ENCODE results near the gene CDH13. TPM values are rescaled to one million over a fixed set of nuclear protein-coding genes. Genes with fewer than 3 reads are reported as not detected.
A peak's percentile ranks its signal among the peaks of the same experiment; 100 is the strongest.

Gene CDH13
- total and polyA plus RNA-seq, 9 of the 15 experiments (the other 6 are each of a cell fraction or from before 2014, with no cell fraction given), result 0.03 TPM; not detected in 8

DNA sequence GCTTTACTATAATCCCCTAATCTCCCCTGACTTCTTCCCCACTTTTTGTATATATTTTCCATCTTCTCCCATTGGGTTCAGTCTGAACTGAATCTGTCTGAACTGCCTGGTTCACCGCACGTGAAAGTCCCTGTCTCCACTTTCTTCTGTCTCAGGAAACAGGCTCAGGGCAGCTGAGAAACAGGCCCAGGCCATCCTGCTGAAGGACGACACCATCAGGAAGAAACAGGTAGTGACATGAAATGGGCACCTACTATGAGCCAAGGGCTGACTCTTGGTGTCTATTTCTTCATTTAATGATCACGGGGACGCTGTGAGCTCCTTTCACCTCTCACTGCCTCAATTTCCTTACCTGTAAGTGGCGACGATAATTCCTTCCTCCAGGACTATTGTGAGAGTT is 1090.5 kb downstream of the CDH13 start:
- Histone ChIP-seq H3K27me3 (ENCODE audit: control insufficient read depth in 2 of 2, insufficient read depth in 2 of 2, low read length in 2 of 2) (peaks cover 0 to 9% of the 10 kb centered on the region in 2 experiments; a peak in 2 of 5 replicates), H3K4me2 (ENCODE audit: insufficient read depth, low read length) (no peak overlapping the region), H4K20me1 (replicated peaks; ENCODE audit: control insufficient read depth, insufficient read depth, low read length) (no peaks in the 10 kb centered on the region), H3K36me3 (ENCODE audit: control insufficient read depth, insufficient read depth, low read length) (no peaks in the 10 kb centered on the region), H3K9ac (ENCODE audit: insufficient read depth in 1 of 2, low read depth in 2 of 2, low read length in 2 of 2) (no peak overlapping the region), H3K27ac (ENCODE audit: extremely low read depth, low read depth, low read length) (no peak overlapping the region), H3K79me2 (ENCODE audit: control insufficient read depth, insufficient read depth, low read length) (no peaks in the 10 kb centered on the region), H3K4me3 (no peak overlapping the region), H3K4me1 (replicated peaks in 1 of 2; ENCODE audit: control insufficient read depth in 2 of 2, insufficient read depth in 2 of 2, low read length in 2 of 2) (no peaks in the 10 kb centered on the region), H2AFZ (ENCODE audit: low read depth, low read length) (no peak overlapping the region), H3K9me3 (replicated peaks; ENCODE audit: control insufficient read depth, insufficient read depth, low read depth, low read length) (no peaks in the 10 kb centered on the region), H3K9me1 (ENCODE audit: control insufficient read depth, insufficient read depth, low read length) (no peaks in the 10 kb centered on the region)
- intact Hi-C loops (cut with micrococcal nuclease) (no loop called here), in situ Hi-C loops (cut with MboI) (no loop called here)
- BruUV-seq (replicated peaks), result no TSS peak
- no peak for FAIRE-seq
- CTCF ChIA-PET (ENCODE audit: low intra/inter-chr PET ratio), result no interaction called here
- TF ChIP-seq, protein P1, sequence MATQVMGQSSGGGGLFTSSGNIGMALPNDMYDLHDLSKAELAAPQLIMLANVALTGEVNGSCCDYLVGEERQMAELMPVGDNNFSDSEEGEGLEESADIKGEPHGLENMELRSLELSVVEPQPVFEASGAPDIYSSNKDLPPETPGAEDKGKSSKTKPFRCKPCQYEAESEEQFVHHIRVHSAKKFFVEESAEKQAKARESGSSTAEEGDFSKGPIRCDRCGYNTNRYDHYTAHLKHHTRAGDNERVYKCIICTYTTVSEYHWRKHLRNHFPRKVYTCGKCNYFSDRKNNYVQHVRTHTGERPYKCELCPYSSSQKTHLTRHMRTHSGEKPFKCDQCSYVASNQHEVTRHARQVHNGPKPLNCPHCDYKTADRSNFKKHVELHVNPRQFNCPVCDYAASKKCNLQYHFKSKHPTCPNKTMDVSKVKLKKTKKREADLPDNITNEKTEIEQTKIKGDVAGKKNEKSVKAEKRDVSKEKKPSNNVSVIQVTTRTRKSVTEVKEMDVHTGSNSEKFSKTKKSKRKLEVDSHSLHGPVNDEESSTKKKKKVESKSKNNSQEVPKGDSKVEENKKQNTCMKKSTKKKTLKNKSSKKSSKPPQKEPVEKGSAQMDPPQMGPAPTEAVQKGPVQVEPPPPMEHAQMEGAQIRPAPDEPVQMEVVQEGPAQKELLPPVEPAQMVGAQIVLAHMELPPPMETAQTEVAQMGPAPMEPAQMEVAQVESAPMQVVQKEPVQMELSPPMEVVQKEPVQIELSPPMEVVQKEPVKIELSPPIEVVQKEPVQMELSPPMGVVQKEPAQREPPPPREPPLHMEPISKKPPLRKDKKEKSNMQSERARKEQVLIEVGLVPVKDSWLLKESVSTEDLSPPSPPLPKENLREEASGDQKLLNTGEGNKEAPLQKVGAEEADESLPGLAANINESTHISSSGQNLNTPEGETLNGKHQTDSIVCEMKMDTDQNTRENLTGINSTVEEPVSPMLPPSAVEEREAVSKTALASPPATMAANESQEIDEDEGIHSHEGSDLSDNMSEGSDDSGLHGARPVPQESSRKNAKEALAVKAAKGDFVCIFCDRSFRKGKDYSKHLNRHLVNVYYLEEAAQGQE (IDR thresholded peaks at IDR 0.05; ENCODE audit: borderline replicate concordance), result peak; percentile 28; the same call in 1 of the 2 replicates
- TF ChIP-seq, protein P1 (CRISPR knock-in tag; IDR thresholded peaks at IDR 0.05; ENCODE audit: low read depth), result no peak
- TF ChIP-seq PTRF (tag; IDR thresholded peaks at IDR 0.05) (no peak), RAD21 (CRISPR knock-in tag; conservative IDR thresholded peaks at IDR 0.05 in 1 of 2, IDR thresholded peaks at IDR 0.05 in 1 of 2) (peak in 1 of 2 experiments; percentile 50; a peak in 2 of 4 replicates), PHF20 (IDR thresholded peaks at IDR 0.05; ENCODE audit: partially characterized antibody) (no peak), TCFL5 (CRISPR knock-in tag; conservative IDR thresholded peaks at IDR 0.05) (no peak), KDM1A (IDR thresholded peaks at IDR 0.05) (no peak), ZKSCAN1 (IDR thresholded peaks at IDR 0.05; ENCODE audit: low read depth, low read length) (peak; percentile 88)
- TF ChIP-seq, protein P2, sequence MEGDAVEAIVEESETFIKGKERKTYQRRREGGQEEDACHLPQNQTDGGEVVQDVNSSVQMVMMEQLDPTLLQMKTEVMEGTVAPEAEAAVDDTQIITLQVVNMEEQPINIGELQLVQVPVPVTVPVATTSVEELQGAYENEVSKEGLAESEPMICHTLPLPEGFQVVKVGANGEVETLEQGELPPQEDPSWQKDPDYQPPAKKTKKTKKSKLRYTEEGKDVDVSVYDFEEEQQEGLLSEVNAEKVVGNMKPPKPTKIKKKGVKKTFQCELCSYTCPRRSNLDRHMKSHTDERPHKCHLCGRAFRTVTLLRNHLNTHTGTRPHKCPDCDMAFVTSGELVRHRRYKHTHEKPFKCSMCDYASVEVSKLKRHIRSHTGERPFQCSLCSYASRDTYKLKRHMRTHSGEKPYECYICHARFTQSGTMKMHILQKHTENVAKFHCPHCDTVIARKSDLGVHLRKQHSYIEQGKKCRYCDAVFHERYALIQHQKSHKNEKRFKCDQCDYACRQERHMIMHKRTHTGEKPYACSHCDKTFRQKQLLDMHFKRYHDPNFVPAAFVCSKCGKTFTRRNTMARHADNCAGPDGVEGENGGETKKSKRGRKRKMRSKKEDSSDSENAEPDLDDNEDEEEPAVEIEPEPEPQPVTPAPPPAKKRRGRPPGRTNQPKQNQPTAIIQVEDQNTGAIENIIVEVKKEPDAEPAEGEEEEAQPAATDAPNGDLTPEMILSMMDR (IDR thresholded peaks at IDR 0.05 in 2 of 3, conservative IDR thresholded peaks at IDR 0.05 in 1 of 3; ENCODE audit: insufficient read depth in 2 of 3, low read depth in 1 of 3, low read length in 3 of 3), result peak; percentile 43 to 54 (median 44)
- WGBS (ENCODE audit: insufficient coverage, low coverage, missing lambda C conversion rate), result 0% methylated on average over 7 of the region's 7 CpGs
- peak; percentile 86 for ATAC-seq
- POLR2A ChIA-PET, result interaction anchor here (0.6 to 1.0 kb wide), 3 partner anchors 11 to 72 kb away, joined by 3 to 5 read pairs (median 3); no protein-coding TSS in a partner anchor
- peak; percentile 16 to 52 (median 32) for DNase-seq (ENCODE audit: extremely low read depth in 1 of 4, low spot score in 3 of 4)

Measured in K562 (cell line).